GM21381 (cell line): ENCODE results near the gene CHI3L1.

ENCODE experiments used
- ATAC-seq: cut with Tn5 transposase; IDR thresholded peaks from one replicate; pipeline ENCODE4 v1.9.1; 2021; ENCODE audit warnings: mild to moderate bottlenecking, moderate library complexity; ENCODE audit not compliant: unreplicated experiment

CHI3L1 gene

GRCh38 chr1:203169770-203170520, 16.6 kb downstream of the CHI3L1 start:
- no peak for ATAC-seq

DNA sequence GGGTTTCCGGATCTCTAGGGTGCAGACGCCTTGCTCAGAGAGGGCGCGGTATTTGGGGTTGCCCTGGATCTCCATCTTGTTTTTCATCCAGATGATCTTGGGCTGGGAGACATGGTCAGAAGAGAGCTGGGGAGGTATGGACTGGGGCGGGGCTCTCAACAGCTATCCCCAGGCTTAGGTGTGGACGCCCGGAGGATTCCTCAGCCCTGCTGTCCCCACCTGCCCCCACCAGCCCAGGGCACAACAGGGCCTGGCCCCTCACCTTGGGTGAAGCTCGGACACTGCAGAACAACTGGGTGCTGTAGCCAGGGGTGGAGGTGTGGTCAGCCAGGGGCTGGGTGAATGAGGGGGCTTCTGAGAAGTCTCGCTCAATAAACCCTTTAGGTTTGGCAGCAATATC, 17.5 kb downstream of the CHI3L1 start:
- no peak for ATAC-seq

- ATAC-seq, result no peak
Measured at GRCh38 chr1:203168256-203168786, 18.2 kb downstream of the CHI3L1 start.

DNA sequence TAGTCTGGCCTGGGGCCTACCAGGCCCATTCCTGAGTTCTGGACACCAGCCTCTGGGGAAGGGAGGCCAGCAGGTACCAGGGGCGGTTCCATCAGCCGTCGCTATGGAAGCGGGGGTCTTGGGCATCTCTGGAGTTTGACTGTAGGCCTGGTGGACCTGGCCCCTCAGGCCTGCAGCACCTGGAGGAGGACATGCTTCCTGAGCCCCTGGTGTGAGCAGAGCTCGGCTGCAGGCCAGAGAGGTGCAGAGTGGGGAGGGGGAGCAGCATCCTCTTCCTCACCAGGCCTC, 18.6 kb downstream of the CHI3L1 start:
- ATAC-seq, result no peak

- no peak for ATAC-seq
Measured at GRCh38 chr1:203167026-203167912, 19.2 kb downstream of the CHI3L1 start.

- ATAC-seq, result no peak
Measured at GRCh38 chr1:203166192-203166940, 20.1 kb downstream of the CHI3L1 start.

DNA sequence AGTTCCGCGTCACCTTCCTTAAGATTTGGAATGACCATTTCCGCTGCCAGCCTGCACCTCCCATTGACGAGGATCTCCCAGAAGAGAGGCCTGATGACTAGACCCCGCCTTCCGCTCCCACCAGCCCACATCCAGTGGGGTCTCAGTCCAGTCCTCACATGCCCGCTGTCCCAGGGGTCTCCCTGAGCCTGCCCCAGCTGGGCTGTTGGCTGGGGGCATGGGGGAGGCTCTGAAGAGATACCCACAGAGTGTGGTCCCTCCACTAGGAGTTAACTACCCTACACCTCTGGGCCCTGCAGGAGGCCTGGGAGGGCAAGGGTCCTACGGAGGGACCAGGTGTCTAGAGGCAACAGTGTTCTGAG, 20.7 kb downstream of the CHI3L1 start:
- ATAC-seq, result no peak

DNA sequence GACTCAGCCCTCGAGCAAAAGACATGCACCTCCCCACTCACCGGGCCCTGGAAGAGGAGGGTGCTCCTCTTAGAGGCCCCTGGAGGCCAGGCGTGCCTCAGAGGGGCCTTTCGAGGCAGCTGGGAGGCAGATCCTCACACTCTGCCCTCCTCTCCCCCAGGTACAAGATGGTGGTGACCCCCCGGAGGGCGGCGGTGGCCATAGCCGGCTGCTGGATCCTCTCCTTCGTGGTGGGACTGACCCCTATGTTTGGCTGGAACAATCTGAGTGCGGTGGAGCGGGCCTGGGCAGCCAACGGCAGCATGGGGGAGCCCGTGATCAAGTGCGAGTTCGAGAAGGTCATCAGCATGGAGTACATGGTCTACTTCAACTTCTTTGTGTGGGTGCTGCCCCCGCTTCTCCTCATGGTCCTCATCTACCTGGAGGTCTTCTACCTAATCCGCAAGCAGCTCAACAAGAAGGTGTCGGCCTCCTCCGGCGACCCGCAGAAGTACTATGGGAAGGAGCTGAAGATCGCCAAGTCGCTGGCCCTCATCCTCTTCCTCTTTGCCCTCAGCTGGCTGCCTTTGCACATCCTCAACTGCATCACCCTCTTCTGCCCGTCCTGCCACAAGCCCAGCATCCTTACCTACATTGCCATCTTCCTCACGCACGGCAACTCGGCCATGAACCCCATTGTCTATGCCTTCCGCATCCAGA, 21.3 kb downstream of the CHI3L1 start:
- no peak for ATAC-seq

GRCh38 chr1:203163891-203164635, 22.4 kb downstream of the CHI3L1 start:
- ATAC-seq, result no peak

DNA sequence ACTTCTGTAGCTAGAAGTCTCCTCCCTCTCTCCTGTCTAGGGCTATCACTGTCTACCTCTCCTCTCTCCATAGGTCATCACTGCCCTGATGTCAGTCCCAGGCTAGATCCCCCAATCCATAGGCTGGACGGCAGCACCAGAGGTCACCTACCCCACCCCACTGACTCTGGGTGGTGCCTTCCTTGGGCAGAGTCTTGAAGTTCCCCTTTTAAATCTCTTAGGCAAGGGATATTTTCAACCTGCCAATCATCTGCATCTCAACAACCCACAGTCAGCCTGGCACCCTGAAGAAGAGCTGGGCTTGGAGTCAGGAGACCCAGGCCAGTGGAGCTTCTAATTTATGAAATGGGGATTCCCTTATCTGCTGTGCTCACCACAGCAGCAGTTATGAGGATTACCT, 24.1 kb downstream of the CHI3L1 start:
- ATAC-seq, result no peak

DNA sequence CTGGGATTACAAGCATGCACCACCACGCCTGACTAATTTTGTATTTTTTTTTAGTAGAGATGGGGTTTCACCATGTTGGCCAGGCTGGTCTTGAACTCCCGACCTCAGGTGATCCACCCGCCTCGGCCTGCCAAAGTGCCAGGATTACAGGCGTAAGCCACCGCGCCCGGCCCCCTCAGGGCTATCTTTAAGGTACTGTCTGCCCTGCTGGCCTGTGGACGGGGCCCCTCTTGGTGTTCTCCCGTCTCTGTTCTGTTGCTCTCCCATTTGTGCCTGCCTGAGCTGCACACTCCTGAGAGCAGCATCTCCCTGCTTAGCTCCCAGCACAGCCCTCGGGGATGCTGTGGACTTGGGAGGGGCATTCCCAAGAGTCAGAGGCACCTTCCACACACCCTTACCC, 24.8 kb downstream of the CHI3L1 start:
- no peak for ATAC-seq

DNA sequence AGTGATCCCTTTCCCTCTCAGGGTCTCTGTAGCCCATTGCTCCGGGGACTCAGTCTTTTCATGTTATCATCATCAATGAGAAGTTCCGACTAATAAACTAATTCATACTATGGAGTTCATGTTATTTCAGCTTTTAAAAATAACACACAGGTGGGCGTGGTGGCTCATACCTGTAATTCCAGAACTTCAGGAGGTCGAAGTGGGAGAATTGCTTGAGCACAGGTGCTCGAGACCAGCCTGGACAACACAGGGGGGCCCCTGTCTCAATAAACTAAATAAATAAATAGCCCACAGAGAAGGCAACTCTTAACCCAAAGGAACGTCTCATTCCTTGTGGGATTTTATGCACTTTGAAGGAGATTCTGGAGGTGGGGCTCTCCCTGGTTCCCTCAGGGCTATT, 25.3 kb downstream of the CHI3L1 start:
- ATAC-seq, result no peak

GRCh38 chr1:203159844-203160243, 26.7 kb downstream of the CHI3L1 start:
- no peak for ATAC-seq

- no peak for ATAC-seq
Measured at GRCh38 chr1:203158960-203159665, 27.4 kb downstream of the CHI3L1 start.

DNA sequence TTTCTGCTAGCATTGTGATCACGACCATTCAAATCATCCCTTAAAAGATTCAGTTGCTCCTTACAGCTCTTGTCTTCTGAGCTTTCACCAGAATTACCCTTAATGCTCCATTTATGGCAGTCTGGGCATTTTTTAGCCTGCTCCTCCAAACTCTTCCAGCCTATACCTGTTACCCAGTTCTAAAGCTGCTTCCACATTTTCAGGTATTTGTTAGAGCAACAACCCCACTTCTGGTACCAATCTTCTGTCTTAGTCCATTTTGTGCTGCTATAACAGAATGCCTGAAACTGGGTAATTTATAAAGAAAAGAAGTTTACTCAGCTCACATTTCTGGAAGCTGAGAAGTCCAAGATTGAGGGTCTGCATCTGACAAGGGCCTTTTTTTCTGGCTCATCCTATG, 28.1 kb downstream of the CHI3L1 start:
- ATAC-seq, result no peak

DNA sequence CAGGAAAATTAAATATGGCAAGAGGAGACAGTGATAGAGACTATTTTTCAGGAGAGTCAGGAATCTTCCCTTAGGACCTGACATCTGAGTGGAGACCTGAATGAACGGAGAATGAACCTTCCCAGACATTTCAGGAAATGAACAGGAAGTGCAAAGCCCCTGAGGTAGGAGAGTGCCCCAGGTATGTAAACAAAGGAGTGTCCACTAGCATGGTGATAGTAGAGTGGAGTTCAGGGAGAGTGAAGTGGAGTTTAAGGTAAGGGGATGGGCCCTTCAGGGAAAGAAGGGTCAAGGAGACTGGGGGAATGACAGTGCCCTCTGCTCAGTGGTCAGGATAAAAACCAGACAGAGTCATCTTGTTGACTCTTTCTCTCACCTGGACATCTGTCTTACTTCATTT, 30.2 kb downstream of the CHI3L1 start:
- ATAC-seq, result no peak

GRCh38 chr1:203153989-203154821, 32.3 kb downstream of the CHI3L1 start:
- no peak for ATAC-seq

DNA sequence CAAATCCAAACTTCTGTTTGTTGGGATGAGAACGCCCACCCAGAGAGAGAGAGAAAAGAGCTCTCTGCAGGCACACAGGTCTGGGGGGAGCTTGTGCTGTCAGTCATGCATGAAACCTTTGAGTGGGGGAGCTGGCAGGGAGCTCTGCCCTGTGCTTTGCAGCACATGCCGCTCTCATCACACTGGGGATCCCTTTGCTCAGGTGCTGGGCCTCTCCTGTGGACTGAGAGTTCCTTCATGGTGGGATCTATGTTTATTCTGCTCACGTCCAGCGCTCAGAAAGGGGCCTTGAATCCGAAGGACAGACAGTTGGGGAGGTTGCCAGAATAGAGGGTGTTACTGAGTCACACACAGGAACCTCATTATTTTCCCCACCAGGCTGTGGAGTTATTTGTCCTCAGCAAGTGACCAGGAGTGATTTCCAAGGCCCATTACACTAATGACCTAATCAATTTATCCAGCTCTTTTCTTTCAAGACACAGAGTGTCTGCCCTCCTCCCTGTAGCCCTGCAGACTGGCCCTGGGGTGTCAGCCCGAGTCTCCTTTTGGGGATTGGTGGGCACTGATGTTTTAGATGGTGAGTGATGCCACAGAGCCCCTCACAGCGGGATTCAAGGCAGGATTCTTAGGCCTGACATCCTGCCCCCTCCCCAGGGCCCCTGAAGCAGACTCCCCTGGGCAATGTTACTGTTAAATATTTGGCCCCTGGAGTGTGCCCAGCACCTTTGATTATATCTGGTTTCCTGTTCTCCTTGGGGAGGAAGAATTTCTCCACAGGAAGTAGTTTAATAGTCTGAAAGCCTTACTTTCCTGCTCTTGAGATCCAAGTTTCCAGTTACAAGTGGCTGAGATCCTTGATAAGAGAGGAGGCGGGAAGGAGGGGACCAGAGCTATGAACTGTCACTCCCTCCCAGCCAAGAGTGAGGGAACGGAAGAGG, 33.2 kb downstream of the CHI3L1 start:
- ATAC-seq, result no peak
